Pancreas (tissue), 10 donors: ENCODE measurements around the gene JAM3. TPM values are rescaled to one million over a fixed set of nuclear protein-coding genes. Genes with fewer than 3 reads are reported as not detected.

ENCODE experiments used
- ATAC-seq, 4 donors: fragments of 200-7000 bp; cut with Tn5 transposase; one replicate each; pipeline versions ENCODE4 v1.8.0 to v1.9.1; 2020; ENCODE audit warnings: mild to moderate bottlenecking in 4 of 4, moderate library complexity in 4 of 4
- DNase-seq, 6 donors: peaks; one replicate each; pipeline ENCODE4 v3.0.0-alpha.2; 2020
- FAIRE-seq: peaks from 2 replicates; lab custom pipeline; 2012; peaks lifted over from hg19 to GRCh38; lab: Jason Lieb, UNC
- H3K27ac ChIP-seq, 4 donors: fragments of 200-600 bp; sonication (generic); 1 replicate in 3 of 4; 2 replicates in 1 of 4; pipeline versions ENCODE4 v1.5.0 to v1.8.0; 2020
- H3K27me3 ChIP-seq, 4 donors: fragments of 200-600 bp; one replicate each; pipeline ENCODE4 v1.8.0; 2021
- H3K36me3 ChIP-seq, 3 donors: fragments of 200-600 bp; sonication (generic) in 1 of 3; one replicate each; pipeline versions ENCODE4 v1.5.0 to v1.8.0; 2020 to 2021
- H3K4me1 ChIP-seq, 3 donors: fragments of 200-600 bp; one replicate each; pipeline ENCODE4 v1.8.0; 2021
- H3K4me3 ChIP-seq, 4 donors: fragments of 200-600 bp; sonication (generic) in 2 of 4; one replicate each; pipeline versions ENCODE4 v1.5.0 to v1.8.0; 2020 to 2021
- H3K9me3 ChIP-seq, 4 donors: fragments of 200-600 bp; one replicate each; pipeline ENCODE4 v1.8.0; 2021
- CTCF ChIP-seq, 4 donors: fragments of 200-600 bp; sonication (generic) in 3 of 4; IDR thresholded peaks; one replicate each; pipeline versions ENCODE4 v1.5.0 to v1.8.0; 2021; ENCODE audit warnings: antibody characterized with exemption in 4 of 4
- WGBS, 2 donors: extraction: QIAGEN DNeasy Blood & Tissue Kit; methylation state at CpG; one replicate each; pipeline ENCODE4 v1.1.7; 2013; 5-methylcytosine and 5-hydroxymethylcytosine counted together
- intact Hi-C, 3 donors: fragments of 100-400 bp; cut with DNase I; formaldehyde crosslinking; loops; one replicate each; pipeline versions ENCODE4 v1.11.1 to v1.14.2; 2022
- polyA plus RNA-seq, 2 donors: library from polyadenylated mRNA; stranded (reverse); fragments of 200-250 nt; gene quantifications; one replicate each; pipeline ENCODE4 v1.2.3, GENCODE V29; 2013
- total RNA-seq, 6 donors: library from RNA; stranded (reverse); fragmentation: NEBNext Ultra II Directional in 4 of 6; extraction: Animal tissue kit (Norgen Biotek cat#: 25700) in 4 of 6; gene quantifications; one replicate each; pipeline versions ENCODE4 v1.2.1 to v1.2.4, GENCODE V29; 2021 to 2023
- donor health status: healthy with polysubstance abuse.
- donor health status: DM: no; HTN: no; CAD: no; lungs with moderate emphysema.
- donor health status: DM: no; HTN: no; CAD: no.
- donor health status: control.
- donor health status: control.
- donor health status: Bipolar disorder and iron deficiency.
- donor health status: DM: yes; HTN: yes; CAD: no.
- donor health status: DM: no; HTN: no; CAD: no.
- donor health status: DM: no; HTN: no; CAD: no.
- donor health status: DM: yes; HTN: yes; CAD: no.

JAM3 gene
- total and polyA plus RNA-seq, 8 donors = 1.7 to 11.0 (median 4.2) TPM

- no peak for DNase-seq
- ATAC-seq = no peak
- Histone ChIP-seq H3K27ac (no peak overlapping the region), H3K27me3 (no peaks in the 10 kb centered on the region), H3K4me3 (no peak overlapping the region), H3K9me3 (no peaks in the 10 kb centered on the region), H3K36me3 (no peaks in the 10 kb centered on the region), H3K4me1 (no peaks in the 10 kb centered on the region)
- 46 to 66% methylated on average over 3 of the region's 3 CpGs for WGBS, 2 donors
- FAIRE-seq = no peak
- intact Hi-C loops = no loop called here
- no peak for TF ChIP-seq CTCF (IDR thresholded peaks at IDR 0.05)
Measured at GRCh38 chr11:134060316-134060715, 8.6 kb upstream of the JAM3 start.

GRCh38 chr11:134062265-134063123 is 6.4 kb upstream of the JAM3 start:
- Histone ChIP-seq H3K4me1 (no peaks in the 10 kb centered on the region), H3K9me3 (no peaks in the 10 kb centered on the region), H3K4me3 (no peak overlapping the region), H3K27ac (no peak overlapping the region), H3K27me3 (peaks cover 0 to 7% (median 0%) of the 10 kb centered on the region in 4 donors), H3K36me3 (no peaks in the 10 kb centered on the region)
- intact Hi-C loops = no loop called here
- no peak for TF ChIP-seq CTCF (IDR thresholded peaks at IDR 0.05)
- DNase-seq = peak in 1 of 6 donors; percentile 15
- 68 to 77% methylated on average over 24 of the region's 24 CpGs for WGBS, 2 donors
- ATAC-seq = no peak
- no peak for FAIRE-seq

GRCh38 chr11:134063124-134063495 is 5.8 kb upstream of the JAM3 start:
- Histone ChIP-seq H3K4me3 (no peak overlapping the region), H3K4me1 (no peaks in the 10 kb centered on the region), H3K27ac (no peak overlapping the region), H3K9me3 (no peaks in the 10 kb centered on the region), H3K36me3 (no peaks in the 10 kb centered on the region), H3K27me3 (peaks cover 0 to 13% (median under 1%) of the 10 kb centered on the region in 4 donors)
- DNase-seq (peak in 1 of 6 donors; percentile 9), ATAC-seq (no peak), FAIRE-seq (no peak)
- intact Hi-C loops = no loop called here
- WGBS, 2 donors = 70 to 71% methylated on average over 2 of the region's 2 CpGs
- no peak for TF ChIP-seq CTCF (IDR thresholded peaks at IDR 0.05)

GRCh38 chr11:134063991-134064747 is 4.7 kb upstream of the JAM3 start:
- no peak for TF ChIP-seq CTCF (IDR thresholded peaks at IDR 0.05)
- Histone ChIP-seq H3K4me3 (no peak overlapping the region), H3K27ac (no peak overlapping the region), H3K9me3 (no peaks in the 10 kb centered on the region), H3K4me1 (no peaks in the 10 kb centered on the region), H3K36me3 (no peaks in the 10 kb centered on the region), H3K27me3 (peaks cover 0 to 15% (median 3%) of the 10 kb centered on the region in 4 donors)
- intact Hi-C loops = no loop called here
- WGBS, 2 donors = 67 to 72% methylated on average over 12 of the region's 12 CpGs
- peak in 1 of 6 donors; percentile 14 for DNase-seq
- ATAC-seq = no peak
- no peak for FAIRE-seq
